Subcutaneous adipose tissue (tissue), 4 donors: ENCODE measurements around the gene LDLRAD4. TPM values are rescaled to one million over a fixed set of nuclear protein-coding genes. Genes with fewer than 3 reads are reported as not detected.

Experiments
- total RNA-seq, 4 donors: library from RNA; depleted of rRNA; stranded (reverse); fragments of >200 nt; gene quantifications; one replicate each; pipeline ENCODE4 v1.1.0, GENCODE V29; 2016
- TF ChIP-seq, protein P1 (sequence below): fragments of 450-650 bp; IDR thresholded peaks from one replicate; pipeline ENCODE4 v1.5.1; 2016; ENCODE audit warnings: low read depth, mild to moderate bottlenecking, control low read depth, antibody characterized with exemption, moderate library complexity

The LDLRAD4 gene
- total RNA-seq, 4 donors from 2014 or later, result 16.4 to 28.4 (median 21.6) TPM

DNA sequence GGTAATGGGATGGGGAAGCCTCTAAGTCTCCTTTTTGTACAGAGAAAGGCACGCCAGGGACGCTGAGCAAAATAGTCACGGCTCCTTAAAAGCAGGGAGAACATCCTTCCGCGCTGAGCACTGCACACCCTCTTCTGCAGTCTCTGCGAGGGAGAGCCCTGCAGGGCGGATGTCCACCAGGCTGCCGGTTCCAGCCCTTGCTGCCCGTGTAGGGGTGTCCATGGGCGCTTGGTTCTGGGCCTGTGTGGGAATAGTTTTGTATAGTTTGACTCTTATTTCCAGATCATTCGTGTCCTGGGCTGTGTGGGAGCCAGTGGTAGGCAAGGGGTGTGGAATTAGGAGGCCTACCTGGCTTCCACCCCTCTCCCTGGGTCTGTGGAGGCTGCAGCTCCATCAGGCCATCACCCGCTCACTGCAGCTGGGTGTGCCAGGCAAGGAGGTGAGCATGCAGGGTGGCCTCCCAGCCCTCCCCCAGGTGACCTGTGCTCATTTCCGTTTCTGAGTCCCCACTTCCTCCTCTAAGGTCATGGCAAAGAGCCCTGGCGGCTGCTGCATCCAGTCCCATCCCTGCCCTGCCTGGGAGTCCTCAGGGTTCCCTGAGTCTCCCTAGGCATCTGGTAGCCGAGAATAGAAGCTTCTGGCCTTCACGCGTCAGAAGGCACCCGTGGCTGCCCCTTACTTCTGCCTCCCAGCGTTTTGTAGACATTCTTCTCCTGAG, 202.6 kb downstream of the LDLRAD4 start:
- TF ChIP-seq, protein P1, sequence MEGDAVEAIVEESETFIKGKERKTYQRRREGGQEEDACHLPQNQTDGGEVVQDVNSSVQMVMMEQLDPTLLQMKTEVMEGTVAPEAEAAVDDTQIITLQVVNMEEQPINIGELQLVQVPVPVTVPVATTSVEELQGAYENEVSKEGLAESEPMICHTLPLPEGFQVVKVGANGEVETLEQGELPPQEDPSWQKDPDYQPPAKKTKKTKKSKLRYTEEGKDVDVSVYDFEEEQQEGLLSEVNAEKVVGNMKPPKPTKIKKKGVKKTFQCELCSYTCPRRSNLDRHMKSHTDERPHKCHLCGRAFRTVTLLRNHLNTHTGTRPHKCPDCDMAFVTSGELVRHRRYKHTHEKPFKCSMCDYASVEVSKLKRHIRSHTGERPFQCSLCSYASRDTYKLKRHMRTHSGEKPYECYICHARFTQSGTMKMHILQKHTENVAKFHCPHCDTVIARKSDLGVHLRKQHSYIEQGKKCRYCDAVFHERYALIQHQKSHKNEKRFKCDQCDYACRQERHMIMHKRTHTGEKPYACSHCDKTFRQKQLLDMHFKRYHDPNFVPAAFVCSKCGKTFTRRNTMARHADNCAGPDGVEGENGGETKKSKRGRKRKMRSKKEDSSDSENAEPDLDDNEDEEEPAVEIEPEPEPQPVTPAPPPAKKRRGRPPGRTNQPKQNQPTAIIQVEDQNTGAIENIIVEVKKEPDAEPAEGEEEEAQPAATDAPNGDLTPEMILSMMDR, result no peak

DNA sequence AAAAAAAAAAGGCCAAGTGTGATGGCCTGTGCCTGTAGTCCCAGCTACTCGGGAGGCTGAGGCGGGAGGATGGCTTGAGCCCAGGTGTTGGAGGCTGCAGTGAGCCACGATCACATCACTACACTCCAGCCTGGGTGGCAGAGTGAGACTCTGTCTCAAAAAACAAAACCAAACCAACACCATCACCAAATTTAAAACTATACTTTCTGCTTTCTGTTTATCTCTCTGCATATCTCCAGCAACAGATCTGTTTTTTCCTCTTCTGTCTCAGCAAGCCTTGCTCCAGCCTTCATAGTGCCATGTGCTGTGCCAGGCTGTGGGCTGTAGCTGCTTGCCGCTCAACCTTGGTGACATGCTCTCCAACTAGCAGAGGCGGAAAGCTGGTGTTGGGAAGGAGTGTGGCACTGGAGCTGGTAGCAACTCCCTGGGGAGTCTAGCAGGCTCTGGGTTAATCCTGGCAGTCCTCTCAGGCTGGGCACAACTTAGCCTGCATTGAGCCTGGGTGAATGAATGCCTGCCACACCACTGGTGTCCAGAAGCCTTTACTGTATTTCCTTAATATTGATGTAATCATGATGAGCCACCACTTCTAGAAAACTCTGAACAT, 204.1 kb downstream of the LDLRAD4 start:
- TF ChIP-seq, protein P1, result no peak

DNA sequence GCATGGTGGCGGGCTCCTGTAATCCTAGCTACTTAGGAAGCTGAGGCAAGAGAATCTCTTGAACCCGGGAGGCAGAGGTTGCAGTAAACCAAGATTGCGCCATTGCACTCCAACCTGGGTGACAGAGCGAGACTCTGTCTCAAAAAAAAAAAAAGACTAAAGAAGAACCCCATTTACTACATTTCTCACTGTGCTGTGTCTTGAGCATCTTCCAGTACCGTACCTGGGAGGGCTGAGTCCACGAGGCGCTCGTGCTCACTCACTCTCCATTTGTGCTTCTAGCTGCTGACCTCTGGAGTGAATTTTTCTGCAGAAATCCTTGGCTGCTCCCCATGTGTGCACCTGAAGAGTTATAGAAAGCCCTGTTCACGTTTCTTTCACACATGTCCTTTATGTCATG, 204.8 kb downstream of the LDLRAD4 start:
- TF ChIP-seq, protein P1, result no peak

DNA sequence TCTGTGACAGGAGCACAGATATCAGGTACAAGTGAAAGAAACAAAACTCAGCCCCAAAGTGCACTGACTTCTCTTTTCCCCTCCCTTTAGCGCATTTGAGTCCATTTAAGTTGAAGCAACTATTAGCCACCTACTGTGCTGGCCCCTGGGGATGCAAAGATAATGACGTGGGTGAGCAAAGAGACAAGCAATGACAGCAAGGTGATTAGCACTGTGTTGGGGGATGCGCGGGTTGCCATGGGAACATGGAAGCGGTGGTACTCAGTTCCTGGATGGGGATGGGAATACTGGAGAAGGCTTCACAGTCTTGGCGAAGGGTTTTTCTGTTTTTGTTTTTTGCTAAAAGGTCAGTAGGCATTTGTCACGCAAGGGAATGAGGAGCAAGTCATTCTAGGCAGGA, 205.8 kb downstream of the LDLRAD4 start:
- TF ChIP-seq, protein P1, result no peak

DNA sequence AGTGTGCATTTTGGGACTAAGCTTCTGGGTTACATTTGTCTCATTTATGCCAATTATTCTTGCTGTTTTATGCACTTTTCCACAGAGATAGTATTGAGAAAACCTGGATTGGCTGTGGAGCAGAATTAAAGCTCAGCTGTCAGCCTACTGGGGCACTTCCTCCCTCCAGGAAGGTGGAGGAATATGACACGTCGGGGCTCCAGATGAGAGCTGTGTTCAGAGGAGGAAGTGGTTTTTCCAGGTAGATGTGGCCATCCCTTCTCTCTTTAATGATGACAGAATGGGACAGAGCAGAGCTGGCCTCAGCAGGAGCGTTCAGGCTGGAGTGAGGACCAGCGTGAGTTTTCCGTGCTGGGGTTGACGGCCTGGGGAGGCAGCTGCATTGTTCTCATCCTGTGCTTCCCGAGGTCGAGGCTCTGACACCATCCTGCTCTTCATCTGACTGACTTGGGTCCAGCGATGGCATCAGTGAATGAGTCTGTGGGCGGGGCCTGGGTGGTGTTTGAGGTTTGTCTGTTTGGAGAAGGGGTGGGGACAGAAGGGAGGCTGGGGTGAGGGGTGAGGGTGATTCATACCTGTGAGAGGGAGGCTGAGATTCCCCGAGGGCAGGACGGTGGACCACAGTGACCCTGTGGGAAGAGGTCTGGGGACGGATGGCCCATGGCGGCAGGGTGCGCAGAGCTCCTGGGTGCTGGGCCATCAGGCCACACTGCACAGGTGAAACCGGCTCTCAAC, 207.0 kb downstream of the LDLRAD4 start:
- TF ChIP-seq, protein P1, result no peak

DNA sequence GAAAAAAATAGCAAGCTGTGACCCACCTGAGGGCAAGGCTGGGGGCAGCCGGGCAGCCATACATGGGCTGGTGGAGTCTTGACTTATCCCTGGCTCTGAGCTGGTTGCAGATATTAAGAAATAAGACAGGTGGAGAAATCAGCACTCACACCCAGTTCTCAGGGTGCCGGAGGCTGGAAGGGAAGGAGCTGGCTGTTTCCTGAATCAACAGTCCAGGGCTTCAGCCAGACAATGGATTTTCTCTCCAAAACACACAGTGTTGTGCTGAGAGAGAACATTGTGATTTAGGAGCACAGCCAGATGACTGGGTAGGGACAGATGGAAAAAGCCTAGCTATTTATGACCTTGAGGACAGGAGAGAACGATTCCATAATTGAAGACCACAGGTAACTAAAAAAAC, 208.8 kb downstream of the LDLRAD4 start:
- TF ChIP-seq, protein P1, result no peak

DNA sequence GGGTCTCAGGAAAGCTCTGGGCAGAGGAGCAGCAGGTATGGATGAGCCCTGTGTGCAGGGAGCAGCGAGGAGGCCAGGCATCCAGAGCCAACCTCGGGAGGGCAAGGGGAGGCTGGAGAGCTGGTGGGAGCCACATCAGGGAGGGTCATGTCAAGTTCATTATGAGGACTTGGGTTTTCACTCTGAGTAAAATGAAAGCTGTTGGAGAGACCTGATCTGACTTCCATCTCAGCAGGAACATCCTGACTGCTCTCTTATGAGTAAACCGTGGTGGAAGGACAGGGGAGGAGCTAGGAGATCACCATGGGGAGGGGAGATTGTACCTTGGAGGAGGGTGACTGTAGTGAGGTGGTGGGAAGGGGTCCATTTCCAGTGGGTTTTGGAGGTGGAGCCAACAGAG, 209.8 kb downstream of the LDLRAD4 start:
- TF ChIP-seq, protein P1, result no peak
